HCT116 (cell line): ENCODE data around the gene GRM8. TPM values are rescaled to one million over a fixed set of nuclear protein-coding genes. Genes with fewer than 3 reads are reported as not detected.

Experiments used
- ATAC-seq: fragments of 200-7000 bp; cut with Tn5 transposase; 2 replicates; pipeline ENCODE4 v1.9.1; 2020; ENCODE audit warnings: mild to moderate bottlenecking, moderate library complexity
- BruUV-seq: library from RNA; stranded (reverse); fragments of 400-500 nt; replicated peaks from 2 replicates; lab custom pipeline; 2021; lab: Mats Ljungman, UMichigan
- CTCF ChIA-PET: fragments of 300-600 bp; sonication (Branson Sonifier 250); formaldehyde crosslinking; loops from one replicate; lab custom pipeline; 2021; ENCODE audit warnings: antibody characterized with exemption; lab: Charles Lee
- POLR2A ChIA-PET: fragments of 300-600, 350-600 bp; sonication (Branson Sonifier 250); formaldehyde crosslinking; loops from one replicate; lab custom pipeline; 2021; ENCODE audit warnings: antibody characterized with exemption; lab: Charles Lee
- RAD21 ChIA-PET, 2 experiments: fragments of 300-600 bp; sonication (Branson Sonifier 250); formaldehyde crosslinking; loops; one replicate each; lab custom pipeline; 2023; ENCODE audit warnings: low total read pairs in 2 of 2; ENCODE audit not compliant: uncharacterized antibody in 2 of 2, unreplicated experiment in 2 of 2, low non-redundant PET in 1 of 2; lab: Charles Lee
- DNase-seq: peaks from one replicate; pipeline ENCODE4 v3.0.0-alpha.2; 2010; ENCODE audit warnings: low read depth, low spot score
- H2AFZ ChIP-seq: fragments of 200-600 bp; shearing (Covaris generic), sonication (generic); 2 replicates; pipeline ENCODE4 v1.6.1; 2017; ENCODE audit warnings: low read depth, mixed run types, mixed read lengths, antibody characterized with exemption, low read length; ENCODE audit not compliant: poor library complexity, severe bottlenecking
- H3K27ac ChIP-seq: 2 replicates; pipeline ENCODE4 v1.5.1; 2012; ENCODE audit warnings: low read depth, low read length
- H3K27me3 ChIP-seq: fragments of 200-600 bp; sonication (generic); 2 replicates; pipeline ENCODE4 v1.6.1; 2016; ENCODE audit warnings: mixed run types, low read length, mixed read lengths; ENCODE audit not compliant: insufficient read depth
- H3K36me3 ChIP-seq, 2 experiments: fragments of 200-500 bp in 1 of 2; fragments of 200-600 bp in 1 of 2; sonication (Bioruptor generic) in 1 of 2; sonication (generic) in 1 of 2; 2 replicates each; pipeline versions ENCODE4 v1.5.1 to v1.6.1; 2014 to 2016; ENCODE audit warnings: low read length in 2 of 2, inconsistent platforms in 1 of 2, mixed read lengths in 1 of 2, mixed run types in 1 of 2; ENCODE audit not compliant: insufficient read depth in 2 of 2, control insufficient read depth in 1 of 2
- H3K4me1 ChIP-seq, 2 experiments: fragments of 200-600 bp in 1 of 2; sonication (generic) in 1 of 2; 2 replicates each; pipeline versions ENCODE4 v1.5.1 to v1.6.1; 2012 to 2017; ENCODE audit warnings: low read length in 2 of 2, inconsistent platforms in 1 of 2, mild to moderate bottlenecking in 1 of 2, mixed read lengths in 1 of 2, mixed run types in 1 of 2, moderate library complexity in 1 of 2; ENCODE audit not compliant: insufficient read depth in 2 of 2, control insufficient read depth in 1 of 2
- H3K4me2 ChIP-seq: fragments of 200-600 bp; sonication (generic); 2 replicates; pipeline ENCODE4 v1.6.1; 2017; ENCODE audit warnings: mixed run types, low read length, mixed read lengths
- H3K4me3 ChIP-seq, 2 experiments: fragments of 200-600 bp in 1 of 2; sonication (generic) in 1 of 2; replicated peaks in 1 of 2; 2 replicates each; pipeline ENCODE4 v1.5.1; 2011 to 2016; ENCODE audit warnings: low read length in 2 of 2, control low read depth in 1 of 2, low read depth in 1 of 2, mild to moderate bottlenecking in 1 of 2, mixed read lengths in 1 of 2, mixed run types in 1 of 2
- H3K79me2 ChIP-seq: fragments of 200-600 bp; sonication (generic); 2 replicates; pipeline ENCODE4 v1.6.1; 2017; ENCODE audit warnings: mild to moderate bottlenecking, mixed run types, low read length, moderate library complexity, mixed read lengths; ENCODE audit not compliant: insufficient read depth
- H3K9ac ChIP-seq: fragments of 200-600 bp; sonication (generic); 2 replicates; pipeline ENCODE4 v1.6.1; 2016; ENCODE audit warnings: low read length, mixed read lengths
- H3K9me2 ChIP-seq: fragments of 200-600 bp; sonication (generic), shearing (Covaris generic); 2 replicates; pipeline ENCODE4 v1.6.1; 2017; ENCODE audit warnings: mixed run types, mild to moderate bottlenecking, moderate library complexity; ENCODE audit not compliant: insufficient read depth
- H3K9me3 ChIP-seq, 2 experiments: fragments of 200-500 bp in 1 of 2; fragments of 200-600 bp in 1 of 2; sonication (Bioruptor generic) in 1 of 2; sonication (generic) in 1 of 2; 2 replicates each; pipeline ENCODE4 v1.6.1; 2014 to 2017; ENCODE audit warnings: low read length in 2 of 2, mixed read lengths in 2 of 2, inconsistent platforms in 1 of 2, low read depth in 1 of 2, mild to moderate bottlenecking in 1 of 2, mixed run types in 1 of 2, moderate library complexity in 1 of 2; ENCODE audit not compliant: control insufficient read depth in 1 of 2, insufficient read depth in 1 of 2
- H4K20me1 ChIP-seq: fragments of 200-600 bp; sonication (generic), shearing (Covaris generic); 2 replicates; pipeline ENCODE4 v1.6.1; 2017; ENCODE audit warnings: mixed run types, mild to moderate bottlenecking, moderate library complexity; ENCODE audit not compliant: insufficient read depth
- CBX3 ChIP-seq: IDR thresholded peaks from 2 replicates; pipeline ENCODE4 v1.6.1; 2012; ENCODE audit warnings: low read depth
- CEBPB ChIP-seq: IDR thresholded peaks from 2 replicates; pipeline ENCODE4 v1.6.1; 2012; ENCODE audit warnings: low read depth
- EGR1 ChIP-seq: IDR thresholded peaks from 2 replicates; pipeline ENCODE4 v1.6.1; 2012; ENCODE audit warnings: low read depth
- ELF1 ChIP-seq: IDR thresholded peaks from 2 replicates; pipeline ENCODE4 v1.6.1; 2012; ENCODE audit warnings: low read depth, borderline replicate concordance
- EZH2phosphoT487 ChIP-seq: fragments of 200-600 bp; IDR thresholded peaks from 2 replicates; pipeline ENCODE4 v1.6.1; 2018; ENCODE audit warnings: antibody characterized with exemption, borderline replicate concordance
- FOSL1 ChIP-seq: IDR thresholded peaks from 2 replicates; pipeline ENCODE4 v1.6.1; 2012; ENCODE audit warnings: low read depth
- JUND ChIP-seq: IDR thresholded peaks from 2 replicates; pipeline ENCODE4 v1.6.1; 2012
- POLR2A ChIP-seq: IDR thresholded peaks from 2 replicates; pipeline ENCODE4 v1.7.0; 2011; ENCODE audit warnings: borderline replicate concordance; ENCODE audit not compliant: insufficient read depth, insufficient read length; ENCODE audit errors: extremely low read depth
- POLR2AphosphoS5 ChIP-seq: IDR thresholded peaks from 2 replicates; pipeline ENCODE4 v1.6.1; 2011; ENCODE audit warnings: mild to moderate bottlenecking, low read depth, low read length, moderate library complexity
- RAD21 ChIP-seq: IDR thresholded peaks from 2 replicates; pipeline ENCODE4 v1.6.1; 2012; ENCODE audit warnings: low read depth, mild to moderate bottlenecking
- SIN3A ChIP-seq: IDR thresholded peaks from 2 replicates; pipeline ENCODE4 v1.6.1; 2012; ENCODE audit warnings: low read depth
- SP1 ChIP-seq: IDR thresholded peaks from 2 replicates; pipeline ENCODE4 v1.6.1; 2012; ENCODE audit warnings: low read depth
- SRF ChIP-seq: IDR thresholded peaks from 2 replicates; pipeline ENCODE4 v1.6.1; 2012; ENCODE audit warnings: low read depth
- YY1 ChIP-seq: IDR thresholded peaks from 2 replicates; pipeline ENCODE4 v1.6.1; 2011; ENCODE audit warnings: low read length, low read depth, moderate library complexity, mild to moderate bottlenecking; ENCODE audit not compliant: insufficient replicate concordance; ENCODE audit errors: extremely low read depth
- ZFX ChIP-seq: fragments of 450-650 bp; IDR thresholded peaks from 2 replicates; pipeline ENCODE4 v1.6.1; 2017
- ZNF274 ChIP-seq: fragments of 200-500 bp; sonication (Bioruptor generic); IDR thresholded peaks from 2 replicates; pipeline ENCODE4 v1.6.1; 2014; ENCODE audit warnings: mild to moderate bottlenecking, low read depth, low read length, inconsistent platforms
- intact Hi-C: fragments of 100-400 bp; cut with micrococcal nuclease; formaldehyde crosslinking; loops from 2 replicates; pipeline ENCODE4 v1.10.0; 2022
- total RNA-seq: library from RNA; stranded (reverse); gene quantifications from one replicate; pipeline ENCODE4 v1.2.1, GENCODE V29; 2021; ENCODE audit not compliant: unreplicated experiment
- TF ChIP-seq, protein P1 (sequence below): IDR thresholded peaks from 2 replicates; pipeline ENCODE4 v1.6.1; 2012; ENCODE audit warnings: low read depth
- TF ChIP-seq, protein P2 (sequence below): IDR thresholded peaks from 2 replicates; pipeline ENCODE4 v1.6.1; 2012
- TF ChIP-seq, protein P3 (sequence below): IDR thresholded peaks from 2 replicates; pipeline ENCODE4 v1.6.1; 2012

GRM8 gene
- total RNA-seq, 1 experiment from 2014 or later: 0.05 TPM

DNA sequence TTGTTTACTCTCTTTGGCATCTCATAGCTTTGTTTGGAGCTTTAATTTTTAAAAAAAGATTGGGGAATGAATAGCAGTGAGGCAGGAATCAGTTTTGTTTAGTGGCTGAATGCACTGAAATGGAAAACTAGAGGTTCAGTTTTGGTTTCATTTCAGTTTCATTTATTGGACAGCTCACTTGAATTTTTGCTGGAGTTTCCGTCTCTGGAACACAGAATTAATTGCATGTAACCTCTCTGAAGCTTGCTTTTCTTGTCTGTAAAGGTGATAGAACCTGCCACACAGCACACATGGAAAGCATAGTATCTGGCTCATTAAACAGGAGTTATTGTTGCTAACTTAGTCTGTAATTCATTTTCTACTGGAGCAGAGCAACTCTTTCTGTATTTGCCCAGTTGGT, 7.1 kb downstream of the GRM8 start:
- Histone ChIP-seq H3K9ac (no peak overlapping the region), H3K79me2 (no peaks in the 10 kb centered on the region), H3K9me2 (no peaks in the 10 kb centered on the region), H2AFZ (no peak overlapping the region), H3K27me3 (peaks cover 78% of the 10 kb centered on the region), H3K4me2 (no peak overlapping the region), H3K27ac (no peak overlapping the region), H3K4me1 (no peaks in the 10 kb centered on the region), H3K36me3 (no peaks in the 10 kb centered on the region), H4K20me1 (no peaks in the 10 kb centered on the region), H3K9me3 (no peaks in the 10 kb centered on the region), H3K4me3 (no peak overlapping the region)
- no peak for DNase-seq
- ATAC-seq: no peak
- RAD21 ChIA-PET: no interaction called here
- TF ChIP-seq SP1 (no peak), SIN3A (no peak), ZNF274 (no peak), ELF1 (no peak), CEBPB (no peak), ZFX (no peak), FOSL1 (no peak), JUND (no peak), SRF (no peak), RAD21 (no peak), YY1 (no peak), EZH2phosphoT487 (no peak), POLR2AphosphoS5 (no peak), POLR2A (no peak), EGR1 (no peak), CBX3 (no peak)
- TF ChIP-seq, protein P1, sequence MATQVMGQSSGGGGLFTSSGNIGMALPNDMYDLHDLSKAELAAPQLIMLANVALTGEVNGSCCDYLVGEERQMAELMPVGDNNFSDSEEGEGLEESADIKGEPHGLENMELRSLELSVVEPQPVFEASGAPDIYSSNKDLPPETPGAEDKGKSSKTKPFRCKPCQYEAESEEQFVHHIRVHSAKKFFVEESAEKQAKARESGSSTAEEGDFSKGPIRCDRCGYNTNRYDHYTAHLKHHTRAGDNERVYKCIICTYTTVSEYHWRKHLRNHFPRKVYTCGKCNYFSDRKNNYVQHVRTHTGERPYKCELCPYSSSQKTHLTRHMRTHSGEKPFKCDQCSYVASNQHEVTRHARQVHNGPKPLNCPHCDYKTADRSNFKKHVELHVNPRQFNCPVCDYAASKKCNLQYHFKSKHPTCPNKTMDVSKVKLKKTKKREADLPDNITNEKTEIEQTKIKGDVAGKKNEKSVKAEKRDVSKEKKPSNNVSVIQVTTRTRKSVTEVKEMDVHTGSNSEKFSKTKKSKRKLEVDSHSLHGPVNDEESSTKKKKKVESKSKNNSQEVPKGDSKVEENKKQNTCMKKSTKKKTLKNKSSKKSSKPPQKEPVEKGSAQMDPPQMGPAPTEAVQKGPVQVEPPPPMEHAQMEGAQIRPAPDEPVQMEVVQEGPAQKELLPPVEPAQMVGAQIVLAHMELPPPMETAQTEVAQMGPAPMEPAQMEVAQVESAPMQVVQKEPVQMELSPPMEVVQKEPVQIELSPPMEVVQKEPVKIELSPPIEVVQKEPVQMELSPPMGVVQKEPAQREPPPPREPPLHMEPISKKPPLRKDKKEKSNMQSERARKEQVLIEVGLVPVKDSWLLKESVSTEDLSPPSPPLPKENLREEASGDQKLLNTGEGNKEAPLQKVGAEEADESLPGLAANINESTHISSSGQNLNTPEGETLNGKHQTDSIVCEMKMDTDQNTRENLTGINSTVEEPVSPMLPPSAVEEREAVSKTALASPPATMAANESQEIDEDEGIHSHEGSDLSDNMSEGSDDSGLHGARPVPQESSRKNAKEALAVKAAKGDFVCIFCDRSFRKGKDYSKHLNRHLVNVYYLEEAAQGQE: no peak
- TF ChIP-seq, protein P2, sequence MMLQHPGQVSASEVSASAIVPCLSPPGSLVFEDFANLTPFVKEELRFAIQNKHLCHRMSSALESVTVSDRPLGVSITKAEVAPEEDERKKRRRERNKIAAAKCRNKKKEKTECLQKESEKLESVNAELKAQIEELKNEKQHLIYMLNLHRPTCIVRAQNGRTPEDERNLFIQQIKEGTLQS: no peak
- TF ChIP-seq, protein P3, sequence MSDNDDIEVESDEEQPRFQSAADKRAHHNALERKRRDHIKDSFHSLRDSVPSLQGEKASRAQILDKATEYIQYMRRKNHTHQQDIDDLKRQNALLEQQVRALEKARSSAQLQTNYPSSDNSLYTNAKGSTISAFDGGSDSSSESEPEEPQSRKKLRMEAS: no peak
- BruUV-seq: no TSS peak
- POLR2A ChIA-PET: no interaction called here
- CTCF ChIA-PET: no interaction called here
- intact Hi-C loops: no loop called here
